ENCODE data around the gene HS1BP3.

The HS1BP3 gene, protein sequence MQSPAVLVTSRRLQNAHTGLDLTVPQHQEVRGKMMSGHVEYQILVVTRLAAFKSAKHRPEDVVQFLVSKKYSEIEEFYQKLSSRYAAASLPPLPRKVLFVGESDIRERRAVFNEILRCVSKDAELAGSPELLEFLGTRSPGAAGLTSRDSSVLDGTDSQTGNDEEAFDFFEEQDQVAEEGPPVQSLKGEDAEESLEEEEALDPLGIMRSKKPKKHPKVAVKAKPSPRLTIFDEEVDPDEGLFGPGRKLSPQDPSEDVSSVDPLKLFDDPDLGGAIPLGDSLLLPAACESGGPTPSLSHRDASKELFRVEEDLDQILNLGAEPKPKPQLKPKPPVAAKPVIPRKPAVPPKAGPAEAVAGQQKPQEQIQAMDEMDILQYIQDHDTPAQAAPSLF

DNA sequence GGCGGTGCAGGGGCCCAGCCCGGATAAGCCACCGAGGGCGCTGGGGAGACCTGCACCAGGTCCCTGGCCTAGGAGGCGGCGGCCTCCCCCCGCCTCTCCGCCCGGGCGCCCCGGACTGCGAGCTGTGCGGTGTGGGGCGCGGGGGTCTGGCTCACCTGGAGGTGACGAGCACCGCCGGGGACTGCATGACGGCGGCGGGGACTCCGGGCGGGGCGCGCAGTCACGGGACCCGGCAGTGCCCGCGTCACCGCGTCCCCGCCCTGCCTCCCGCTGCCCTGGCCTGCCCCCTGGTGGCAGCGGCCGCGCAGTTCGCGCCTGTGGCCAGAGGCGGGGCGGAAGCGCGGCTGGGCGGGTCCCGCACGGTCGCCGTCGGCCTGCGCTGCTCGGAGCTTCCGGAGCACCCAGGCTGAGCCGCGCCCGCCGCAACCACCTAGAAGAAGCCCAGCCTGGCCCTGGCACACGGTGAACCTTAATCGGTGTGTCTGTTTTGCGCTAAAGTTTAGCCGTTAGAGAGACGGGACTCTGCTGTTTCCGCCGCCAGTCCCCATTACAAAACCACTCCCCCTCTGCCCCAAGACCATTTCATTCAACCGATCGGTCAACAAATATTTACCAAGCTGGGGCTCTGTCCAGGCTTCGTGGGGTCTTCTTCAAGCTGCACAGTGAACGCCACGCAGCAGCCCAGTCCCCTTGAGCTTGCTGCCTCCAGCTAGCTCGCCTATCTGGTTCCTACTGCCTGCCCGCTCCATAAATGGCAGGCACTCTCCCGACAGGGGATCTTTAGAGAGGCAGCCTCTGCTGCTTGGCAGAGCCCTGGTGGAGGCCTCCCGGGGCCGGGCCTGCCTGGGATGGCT lies at the start of gene HS1BP3:
Gene HS1BP3 (minus strand): TSS at position 222 of the 854 bp plus-strand sequence. CDS start 35 bp downstream, at position 187.
- peak; percentile 27 for DNase-seq

DNA sequence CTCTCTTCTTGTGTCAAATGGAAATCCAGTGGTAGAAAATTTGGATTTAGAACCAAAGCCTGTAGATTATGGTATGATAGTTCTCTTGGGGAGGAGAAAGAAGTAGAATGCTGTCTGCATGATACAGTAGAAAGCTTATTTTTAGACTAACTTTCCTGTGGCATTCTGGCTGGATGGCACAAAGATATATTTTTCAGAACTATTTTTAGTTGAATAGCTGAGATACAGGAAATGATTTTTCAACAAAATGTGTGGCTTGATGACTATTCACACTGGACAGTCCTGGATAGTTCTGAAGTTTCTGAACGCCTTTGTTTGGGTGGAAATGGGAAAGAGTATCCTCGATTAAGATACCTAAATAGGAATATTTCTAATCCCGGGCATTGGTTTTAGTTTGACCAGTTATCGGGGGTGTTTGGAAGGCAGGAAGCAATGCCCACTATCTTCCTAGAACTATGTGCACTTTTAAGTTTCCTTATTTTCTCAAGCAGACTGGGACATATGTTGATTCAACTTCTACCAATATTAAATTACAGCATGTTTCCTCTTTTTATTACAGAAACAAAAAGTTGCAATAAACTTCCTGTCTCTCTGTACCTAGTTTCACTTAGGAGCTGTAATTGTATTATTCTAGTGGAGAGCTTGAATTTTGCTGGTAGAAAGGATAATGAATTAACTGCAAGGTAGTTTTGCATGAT lies 48.2 kb upstream of the HS1BP3 start:
- DNase-seq, result no peak

DNA sequence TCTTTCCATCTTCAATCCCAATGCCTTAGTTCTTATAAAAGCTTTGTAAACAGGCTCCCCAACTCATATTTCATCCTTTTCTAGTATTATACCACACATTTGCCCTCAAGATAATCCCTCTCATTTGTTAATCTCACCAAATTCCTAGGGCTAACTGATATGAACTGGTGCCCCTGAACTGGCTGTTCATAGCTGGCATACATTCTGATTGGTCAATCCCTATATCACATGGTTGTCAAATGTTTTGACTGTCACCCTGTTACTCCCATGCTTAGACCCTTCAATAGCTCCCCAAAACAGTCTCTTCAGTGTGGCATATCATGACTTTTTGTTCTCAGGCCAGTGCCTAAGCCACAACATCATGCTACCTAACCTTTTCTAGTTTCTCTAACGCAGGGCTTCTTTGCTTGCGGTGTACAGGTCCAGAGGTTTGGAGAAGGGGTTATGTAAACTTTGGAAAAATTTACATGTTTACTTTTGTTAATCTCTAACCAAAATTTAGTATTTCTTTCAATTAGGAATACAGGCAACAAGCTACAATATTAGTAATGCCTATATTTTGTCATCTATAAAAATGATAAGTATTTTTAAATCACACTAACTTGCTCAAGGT lies 46.5 kb upstream of the HS1BP3 start:
- no peak for DNase-seq

DNA sequence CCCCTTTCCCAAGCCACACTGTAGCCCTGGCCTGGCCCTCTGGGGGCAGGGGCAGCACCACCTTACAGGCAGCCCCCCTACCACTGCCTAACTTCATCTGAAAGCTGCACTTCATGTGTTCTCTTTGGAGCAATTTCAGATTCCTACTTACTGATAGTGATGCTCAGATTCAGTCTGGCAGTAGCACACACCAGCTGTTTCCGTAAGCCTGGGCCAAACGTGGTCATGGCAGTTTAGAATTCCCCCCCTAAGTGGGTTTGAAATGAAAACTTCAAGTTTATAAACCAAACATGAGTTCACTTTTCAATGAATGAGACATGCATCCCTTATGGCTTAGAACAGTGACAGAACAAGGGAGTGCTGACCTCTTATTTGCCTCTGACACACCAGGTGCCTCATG lies 45.5 kb upstream of the HS1BP3 start:
- DNase-seq, result no peak

DNA sequence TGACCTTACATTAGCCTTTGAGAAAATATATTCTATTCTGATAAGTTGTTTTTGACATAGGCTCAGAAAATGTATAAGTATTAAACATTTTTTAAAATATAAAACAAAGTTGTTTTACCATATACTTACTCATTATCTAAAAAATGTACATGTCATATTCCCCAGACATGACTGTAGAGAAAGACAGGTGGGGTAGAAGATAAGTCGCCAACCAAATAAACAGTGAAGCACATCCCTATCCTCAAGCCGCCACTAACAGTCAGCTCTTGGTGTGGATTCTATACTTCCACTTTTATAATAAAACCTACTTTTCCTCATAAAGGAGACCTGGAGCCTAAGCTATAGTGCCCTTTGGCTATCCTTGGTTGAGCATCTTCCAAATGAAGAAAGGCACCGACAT lies 42.4 kb upstream of the HS1BP3 start:
- no peak for DNase-seq

DNA sequence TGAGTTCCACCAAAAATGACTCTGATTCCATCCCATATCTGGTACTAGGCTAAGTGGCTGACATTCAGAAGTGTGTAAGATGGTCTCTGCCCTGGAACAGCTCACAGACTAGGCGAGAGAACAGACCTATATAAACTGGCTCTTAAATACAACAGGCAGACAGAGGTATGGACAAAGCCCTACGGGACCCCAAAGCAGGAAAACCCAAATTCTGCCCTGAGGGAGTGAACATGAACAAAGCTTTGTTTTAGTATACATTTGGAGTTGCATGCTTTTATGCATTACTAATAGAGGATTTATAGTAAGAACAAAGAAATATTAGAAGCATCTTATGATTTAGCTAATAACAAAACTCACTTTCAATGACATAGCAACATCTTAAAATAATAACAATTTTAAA lies 41.2 kb upstream of the HS1BP3 start:
- DNase-seq, result no peak

DNA sequence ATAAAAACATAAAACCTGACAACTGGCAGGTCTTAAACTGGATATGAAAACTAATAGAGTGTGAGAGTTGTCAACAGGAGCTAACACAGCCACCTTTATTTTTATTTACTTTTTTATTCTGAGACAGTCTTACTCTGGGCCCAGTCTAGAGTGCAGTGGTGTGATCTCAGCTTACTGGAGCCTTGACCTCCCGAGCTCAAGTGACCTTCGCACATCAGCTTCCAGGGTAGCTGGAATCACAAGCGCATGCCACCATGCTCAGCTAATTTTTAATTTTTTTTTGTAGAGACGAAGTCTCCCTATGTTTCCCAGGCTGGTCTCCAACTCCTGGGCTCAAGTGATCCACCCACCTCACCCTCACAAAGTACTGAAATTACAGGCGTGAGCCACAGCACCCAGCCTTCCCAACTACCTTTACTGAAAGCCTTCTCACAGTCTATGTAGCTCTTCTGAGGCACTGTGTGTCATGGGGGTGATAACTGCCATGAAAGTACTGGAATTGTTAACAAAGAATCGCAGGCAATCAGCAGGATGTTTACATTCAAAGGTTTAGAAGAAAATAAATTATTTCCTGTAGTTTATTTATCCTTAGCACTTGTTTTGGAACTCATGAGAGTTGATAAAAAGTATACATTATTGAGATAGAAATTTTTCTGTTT lies 40.3 kb upstream of the HS1BP3 start:
- no peak for DNase-seq

DNA sequence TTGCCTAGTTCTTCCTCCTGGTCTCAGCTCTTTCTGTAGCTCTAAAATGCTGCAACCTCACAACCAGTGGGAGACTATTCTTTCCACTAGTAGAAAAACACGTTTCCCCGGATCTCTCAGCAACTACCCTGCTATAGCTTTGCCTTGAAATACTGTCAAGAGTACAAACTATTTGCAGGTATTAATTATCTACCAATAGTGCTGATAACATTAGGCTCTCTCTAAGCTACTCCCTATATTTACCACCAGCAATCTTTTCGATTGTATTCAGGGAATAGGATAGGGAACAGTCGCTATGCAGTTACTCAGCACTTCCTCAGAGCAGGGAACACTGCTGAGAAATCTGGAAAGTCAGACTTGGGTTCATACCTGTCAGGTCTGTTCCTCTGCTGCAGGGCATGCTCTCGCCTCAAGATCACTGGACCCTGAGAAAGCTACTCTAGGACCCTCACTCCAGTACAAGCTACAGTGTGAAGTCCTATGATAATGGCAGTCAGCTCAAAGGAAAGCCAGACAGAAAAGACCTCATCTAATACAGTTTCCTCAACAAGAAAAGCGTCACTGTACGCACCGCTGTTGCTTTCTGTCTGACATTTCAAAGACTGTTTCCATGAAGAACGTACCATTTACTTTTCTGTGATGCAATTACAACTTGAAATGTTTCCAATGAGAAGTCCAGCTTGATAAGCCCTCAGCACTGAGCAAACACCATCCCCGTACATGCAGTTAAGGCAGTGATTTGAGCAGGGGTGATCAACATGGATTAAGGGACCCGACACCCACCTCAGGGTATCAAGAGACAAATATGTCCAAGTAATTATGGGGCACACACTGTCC lies 38.7 kb upstream of the HS1BP3 start:
- DNase-seq, result no peak

DNA sequence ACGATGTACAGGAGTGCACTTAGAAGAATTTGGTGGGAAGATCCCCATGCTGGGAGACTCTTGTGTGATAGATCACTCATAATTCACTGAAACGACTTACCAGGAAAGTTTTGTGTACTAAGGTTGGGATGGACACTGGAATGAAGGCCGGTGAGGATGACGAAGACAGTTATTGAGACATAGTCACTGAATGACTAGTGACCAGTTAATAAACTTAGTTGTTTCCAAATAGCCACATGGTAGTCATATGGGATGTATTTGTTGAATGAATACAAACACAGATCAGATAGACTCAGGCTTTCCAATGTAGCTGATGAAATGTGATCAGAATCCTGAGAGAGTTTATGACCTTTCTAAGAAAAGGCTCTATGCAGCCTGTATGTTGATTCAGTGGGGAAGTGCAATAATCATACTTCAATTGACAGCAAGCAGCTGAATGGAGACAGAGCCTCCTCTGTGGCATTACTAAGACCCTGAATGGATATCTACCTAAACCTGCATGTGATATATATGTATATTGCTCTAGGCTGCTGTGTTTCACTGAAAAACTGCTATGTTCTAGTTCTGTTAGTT lies 36.4 kb upstream of the HS1BP3 start:
- no peak for DNase-seq

DNA sequence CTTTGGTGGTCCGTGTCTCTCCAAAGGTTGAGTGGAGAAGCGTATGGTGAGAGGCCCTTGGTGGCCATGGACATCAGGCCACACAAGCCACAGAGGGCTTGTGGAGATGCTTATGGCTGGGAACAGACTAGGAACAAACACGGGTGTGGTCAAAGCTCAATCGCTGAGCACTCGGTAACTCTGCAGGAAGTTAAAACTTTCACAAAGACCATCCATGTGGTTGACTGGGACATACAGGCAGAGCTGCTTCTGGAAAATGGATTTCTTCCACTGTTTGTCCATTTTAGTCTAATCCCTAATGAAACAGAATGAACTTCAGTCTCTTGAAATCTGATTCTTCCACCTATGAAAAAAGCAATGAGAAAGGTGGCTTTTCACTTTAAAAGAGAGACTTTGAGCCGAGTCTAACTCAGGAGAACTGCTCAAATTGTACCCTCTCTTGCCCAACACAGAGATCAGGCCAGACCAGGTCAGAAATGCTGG lies 33.7 kb upstream of the HS1BP3 start:
- DNase-seq, result no peak

DNA sequence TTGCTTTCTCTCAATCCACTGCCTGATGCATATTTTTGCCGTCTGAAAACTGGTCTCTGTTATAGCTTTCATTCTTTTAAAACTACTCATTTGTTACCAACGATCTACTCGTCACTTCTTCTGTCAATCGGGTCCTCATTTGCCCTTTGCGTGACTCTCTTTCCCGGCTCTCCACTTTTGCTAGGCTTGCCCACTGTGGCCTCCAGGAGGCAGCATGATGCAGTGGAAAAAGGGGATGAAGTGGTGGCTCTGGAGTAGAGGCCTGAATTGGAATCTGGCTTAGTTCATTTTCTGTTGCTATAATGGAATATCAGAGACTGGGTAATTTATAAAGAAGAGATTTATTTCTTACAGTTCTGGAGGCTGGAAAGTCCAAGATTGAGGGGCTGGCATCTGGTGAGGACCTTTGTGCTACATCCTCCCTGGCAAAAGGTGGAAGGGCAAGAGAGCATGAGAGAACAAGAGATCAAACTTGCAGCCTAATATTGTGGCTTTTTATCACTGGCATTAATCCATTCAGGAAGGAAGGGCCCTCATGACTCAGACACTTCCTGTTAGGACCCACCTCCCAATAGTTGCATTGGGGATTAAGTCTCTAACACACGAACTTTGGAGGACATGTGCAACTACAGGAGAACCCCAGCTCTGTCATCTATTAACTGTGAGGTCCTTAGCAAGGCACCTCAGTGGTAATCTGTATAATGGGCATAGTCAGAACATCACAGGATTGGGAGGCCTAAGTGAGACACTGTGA lies 31.4 kb upstream of the HS1BP3 start:
- DNase-seq, result no peak

DNA sequence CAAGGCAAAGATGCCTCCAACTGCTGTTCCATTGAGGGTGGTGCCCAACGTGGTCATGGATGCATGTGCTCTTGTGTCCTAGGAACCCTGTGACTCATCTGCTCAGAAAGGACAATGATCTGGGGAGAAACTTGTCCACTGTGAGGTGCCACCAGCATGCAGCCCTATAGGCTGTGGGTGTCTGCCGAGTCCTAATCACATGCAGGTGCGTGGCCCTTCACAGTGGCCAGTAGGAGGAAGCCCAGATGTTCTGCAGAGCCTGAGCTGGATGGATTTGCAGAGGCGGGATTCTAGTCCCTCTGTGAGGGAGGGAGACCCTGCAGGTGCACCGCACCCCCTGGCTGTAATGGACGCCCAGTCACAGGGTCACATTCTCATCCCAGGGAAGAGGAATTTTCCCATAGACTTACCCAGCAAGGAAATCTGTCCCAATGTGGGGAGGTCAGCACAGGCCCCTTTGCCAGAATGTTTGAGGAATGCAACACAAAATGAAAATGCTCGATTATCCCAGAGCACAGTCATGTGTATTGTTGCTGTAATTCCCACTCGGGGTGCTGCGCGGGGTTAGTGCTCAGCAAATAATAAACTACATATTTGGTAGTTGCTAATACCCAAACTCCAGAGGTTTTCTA lies 30.0 kb upstream of the HS1BP3 start:
- no peak for DNase-seq

DNA sequence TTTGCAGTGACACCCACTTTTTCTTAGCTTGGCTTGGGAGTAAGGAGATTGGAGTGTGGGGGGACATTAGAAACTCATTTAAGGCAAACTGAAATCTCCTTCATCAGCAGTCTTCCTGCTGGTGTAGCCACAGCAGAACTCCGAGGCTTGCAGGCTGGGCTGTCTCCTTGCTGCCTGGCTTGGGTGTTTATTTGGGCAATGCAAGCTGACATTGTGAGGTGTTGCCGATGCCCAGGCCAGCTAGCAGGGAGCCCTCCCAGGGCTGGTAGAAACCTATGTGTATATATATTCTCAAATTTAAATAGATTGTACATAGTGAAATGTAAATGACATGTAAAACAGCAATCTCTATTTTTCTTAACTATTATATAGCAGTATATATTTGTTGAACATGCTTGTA lies 27.9 kb upstream of the HS1BP3 start:
- DNase-seq, result no peak

DNA sequence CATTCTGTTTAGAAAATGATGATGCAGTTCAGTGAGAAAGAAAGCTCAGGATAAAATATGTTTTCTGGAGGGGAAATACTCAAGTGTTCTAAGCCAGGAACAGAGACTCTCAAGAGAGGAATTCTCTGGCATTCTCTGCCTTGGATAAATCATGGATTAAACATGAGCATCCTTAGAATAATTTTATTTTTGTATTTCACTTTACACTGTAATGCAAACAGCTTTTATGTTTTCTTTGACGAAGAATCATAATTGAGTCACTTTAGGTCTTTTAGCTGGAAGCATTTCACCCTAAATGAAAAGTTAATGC lies 27.1 kb upstream of the HS1BP3 start:
- DNase-seq, result no peak

DNA sequence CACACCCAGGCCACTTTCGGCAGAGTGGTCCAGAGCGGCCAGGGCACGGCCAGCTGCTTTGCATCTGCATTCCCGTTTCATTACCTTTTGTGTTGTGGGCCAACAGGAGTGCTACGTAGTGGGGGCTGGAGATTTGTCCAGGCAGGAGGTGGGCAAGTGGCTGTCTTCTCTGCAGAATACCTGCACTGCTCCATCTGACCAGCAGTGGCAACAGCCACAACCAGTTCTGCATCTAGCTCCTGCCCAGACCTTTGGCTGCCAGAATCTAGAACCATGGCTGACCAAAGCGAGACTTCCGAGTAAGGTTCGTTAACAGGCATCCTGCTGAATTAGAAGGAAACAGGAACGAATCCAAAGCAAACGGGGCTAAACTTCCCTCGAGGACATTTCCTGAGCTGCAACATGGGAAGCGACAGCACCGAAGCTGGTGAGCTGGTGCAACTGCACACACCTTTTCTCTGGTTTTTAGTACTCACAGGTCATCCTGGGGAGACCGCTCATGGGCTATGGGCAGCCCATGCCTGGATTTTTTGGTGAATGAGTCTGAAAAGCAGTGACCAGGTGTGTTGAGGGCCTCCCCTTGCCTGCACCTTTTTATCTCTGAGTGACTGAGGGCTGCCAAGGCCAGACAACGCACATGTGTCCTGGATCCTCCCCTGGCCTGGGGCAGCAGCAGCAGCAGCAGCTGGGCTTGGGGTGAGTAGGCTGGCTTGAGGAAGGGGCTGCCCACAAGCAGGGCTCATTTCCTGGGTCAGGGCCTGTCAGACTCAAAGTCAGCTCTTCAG lies 26.6 kb upstream of the HS1BP3 start:
- no peak for DNase-seq

DNA sequence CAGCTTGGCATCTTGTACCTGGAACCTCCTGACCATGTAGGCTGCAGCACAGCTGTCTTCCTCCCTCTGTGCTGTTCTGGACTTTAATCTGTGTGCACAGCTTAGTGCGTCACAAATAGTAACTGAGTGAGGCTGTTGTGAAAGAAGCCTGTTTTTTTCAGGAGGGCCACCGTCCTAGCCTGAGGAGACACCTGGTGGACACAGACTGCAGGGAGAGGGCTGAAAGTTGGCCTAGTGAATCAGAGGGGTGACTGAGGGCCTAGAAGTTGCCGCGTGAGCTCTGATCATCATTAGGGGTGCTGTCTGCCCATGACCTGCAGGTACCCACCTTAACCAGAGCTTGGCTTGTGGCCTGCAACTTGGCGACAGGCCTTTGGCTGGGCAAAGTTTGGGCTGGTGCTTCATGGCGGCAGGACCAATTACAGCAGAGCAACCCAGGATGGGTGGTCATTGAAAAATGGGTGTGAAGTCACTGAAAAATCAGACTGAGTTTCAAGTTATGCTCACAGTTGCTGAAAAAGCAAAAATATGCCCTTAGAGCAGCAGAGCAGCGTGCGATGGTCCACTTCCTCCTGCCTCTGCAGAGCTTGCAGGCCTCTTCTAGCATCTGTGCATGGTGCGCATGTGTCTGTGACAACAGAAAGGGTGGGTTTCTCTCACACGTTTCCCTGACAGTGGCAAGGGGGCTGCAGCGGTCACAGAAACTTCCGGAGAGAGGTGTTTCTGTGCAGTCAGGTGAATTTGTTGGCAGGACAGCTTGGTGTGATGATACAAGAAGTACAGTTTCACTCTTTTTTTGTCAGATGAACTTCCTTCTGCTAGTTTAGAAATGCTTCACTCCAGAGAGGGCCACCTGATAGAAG lies 25.7 kb upstream of the HS1BP3 start:
- no peak for DNase-seq

DNA sequence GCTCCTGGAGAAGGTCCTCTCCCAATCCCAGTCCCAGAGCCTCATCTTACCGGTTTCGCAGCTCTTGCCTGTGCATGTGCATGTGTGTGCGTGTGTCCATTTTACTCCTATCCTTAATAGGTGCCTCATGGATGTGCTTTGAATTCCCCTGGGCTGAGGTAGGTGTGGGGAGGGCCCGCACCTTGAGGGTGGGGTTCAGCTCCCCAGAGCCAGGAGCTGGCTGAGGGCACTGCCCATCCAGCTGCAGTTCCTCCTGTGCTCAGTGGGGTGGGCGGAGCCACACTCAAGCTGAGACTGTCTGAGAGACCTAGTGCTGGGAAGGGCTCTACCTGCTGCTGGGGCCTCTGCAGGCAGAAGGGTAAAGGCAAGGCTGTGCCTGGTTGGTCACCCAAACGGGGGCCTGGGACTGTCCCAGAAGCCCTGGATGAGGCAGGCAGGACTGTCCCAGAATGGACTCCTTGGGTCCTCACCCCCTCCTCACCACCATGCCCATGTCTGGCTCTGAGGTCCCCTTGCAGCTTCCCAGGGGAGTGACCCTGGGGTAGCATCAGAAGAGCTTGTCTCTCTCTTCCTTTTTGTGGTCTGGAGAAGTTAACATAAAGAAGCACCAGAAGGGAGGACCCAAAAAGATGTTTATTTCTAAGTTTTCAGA lies 24.9 kb upstream of the HS1BP3 start:
- DNase-seq, result no peak

Measured in NCI-H2081 treated with DMSO at 0.1 percent for 48 hours (cell line).